Measurements from ENCODE around the gene SOX10. TPM values are rescaled to one million over a fixed set of nuclear protein-coding genes. Genes with fewer than 3 reads are reported as not detected.

The SOX10 gene
- total and polyA plus RNA-seq, 7 experiments from 2014 or later, result not detected

GRCh38 chr22:37943136-37943824, 41.1 kb downstream of the SOX10 start:
- Mint-ChIP-seq H3K27ac (peak overlapping the region in 1 of 9 donors; percentile 32), H3K27me3 (no peaks in the 10 kb centered on the region), H3K36me3 (peaks cover 0 to 20% (median 4%) of the 10 kb centered on the region in 5 donors), H3K4me3 (no peak overlapping the region), H3K4me1 (peaks cover 0 to 2% (median 0%) of the 10 kb centered on the region in 7 donors), H3K9me3 (no peaks in the 10 kb centered on the region)
- H3K27ac ChIP-seq (ENCODE audit: low read depth, low read length), result no peak overlapping the region
- no peaks in the 10 kb centered on the region for H3K27me3 ChIP-seq (ENCODE audit: control insufficient read depth in 2 of 2, insufficient read depth in 2 of 2, low read length in 2 of 2)
- CTCF ChIA-PET, result interaction anchor here (1.4 kb wide), 1 partner anchor 9 kb away, joined by 3 read pairs; no protein-coding TSS in a partner anchor
- peaks cover 0 to 26% (median 0%) of the 10 kb centered on the region in 3 experiments for H3K36me3 ChIP-seq (ENCODE audit: control insufficient read depth in 2 of 3, insufficient read depth in 3 of 3, low read length in 3 of 3)
- POLR2A ChIA-PET, result no interaction called here
- H3K4me1 ChIP-seq (ENCODE audit: control insufficient read depth in 2 of 2, insufficient read depth in 2 of 2, low read length in 2 of 2), result no peaks in the 10 kb centered on the region
- no peak overlapping the region for H3K4me3 ChIP-seq (ENCODE audit: low read length)
- intact Hi-C loops (cut with micrococcal nuclease), result no loop called here
- DNase-seq, result no peak
- ATAC-seq, result no peak
- no peaks in the 10 kb centered on the region for H3K9me3 ChIP-seq (ENCODE audit: control insufficient read depth in 2 of 3, low read length in 3 of 3)

DNA sequence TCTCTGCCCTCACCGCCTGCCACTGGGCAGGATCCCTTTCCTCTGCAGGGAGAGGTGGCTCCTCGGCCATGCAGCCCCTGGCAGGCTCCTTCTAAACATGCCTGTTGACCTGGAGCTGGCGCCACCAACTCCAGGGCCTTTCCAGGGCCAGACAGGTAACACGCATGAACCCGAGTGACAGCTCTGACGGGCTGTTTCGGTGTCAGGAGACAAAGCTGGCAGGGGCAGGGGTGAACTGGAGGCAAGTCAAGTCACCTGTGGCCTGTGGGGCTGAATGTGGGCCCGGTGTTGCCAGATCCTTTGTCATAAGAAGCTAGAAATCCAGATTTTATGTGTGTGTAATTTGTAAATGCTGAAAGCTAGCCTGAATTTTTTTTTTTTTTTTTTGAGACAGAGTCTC, 42.2 kb downstream of the SOX10 start:
- ChIA-PET CTCF (no interaction called here), POLR2A (no interaction called here)
- Mint-ChIP-seq H3K4me3 (no peak overlapping the region), H3K27ac (peak overlapping the region in 1 of 9 donors; percentile 74), H3K36me3 (peaks cover 0 to 26% (median 4%) of the 10 kb centered on the region in 5 donors), H3K27me3 (no peaks in the 10 kb centered on the region), H3K4me1 (peaks cover 0 to 2% (median 0%) of the 10 kb centered on the region in 7 donors), H3K9me3 (no peaks in the 10 kb centered on the region)
- peaks cover 0 to 32% (median 0%) of the 10 kb centered on the region in 3 experiments for H3K36me3 ChIP-seq (ENCODE audit: control insufficient read depth in 2 of 3, insufficient read depth in 3 of 3, low read length in 3 of 3)
- ATAC-seq (no peak), DNase-seq (no peak)
- no peaks in the 10 kb centered on the region for H3K9me3 ChIP-seq (ENCODE audit: control insufficient read depth in 2 of 3, low read length in 3 of 3)
- H3K4me3 ChIP-seq (ENCODE audit: low read length), result no peak overlapping the region
- intact Hi-C loops (cut with micrococcal nuclease), result no loop called here
- no peaks in the 10 kb centered on the region for H3K4me1 ChIP-seq (ENCODE audit: control insufficient read depth in 2 of 2, insufficient read depth in 2 of 2, low read length in 2 of 2)
- H3K27me3 ChIP-seq (ENCODE audit: control insufficient read depth in 2 of 2, insufficient read depth in 2 of 2, low read length in 2 of 2), result no peaks in the 10 kb centered on the region
- H3K27ac ChIP-seq (ENCODE audit: low read depth, low read length), result no peak overlapping the region

- ATAC-seq (no peak), DNase-seq (no peak)
- Mint-ChIP-seq H3K27ac (no peak overlapping the region), H3K4me3 (no peak overlapping the region), H3K27me3 (no peaks in the 10 kb centered on the region), H3K9me3 (no peaks in the 10 kb centered on the region), H3K4me1 (peaks cover 0 to 2% (median 0%) of the 10 kb centered on the region in 7 donors), H3K36me3 (peaks cover 0 to 26% (median 4%) of the 10 kb centered on the region in 5 donors)
- no peaks in the 10 kb centered on the region for H3K4me1 ChIP-seq (ENCODE audit: control insufficient read depth in 2 of 2, insufficient read depth in 2 of 2, low read length in 2 of 2)
- H3K9me3 ChIP-seq (ENCODE audit: control insufficient read depth in 2 of 3, low read length in 3 of 3), result no peaks in the 10 kb centered on the region
- POLR2A ChIA-PET, result no interaction called here
- peaks cover 0 to 35% (median 0%) of the 10 kb centered on the region in 3 experiments for H3K36me3 ChIP-seq (ENCODE audit: control insufficient read depth in 2 of 3, insufficient read depth in 3 of 3, low read length in 3 of 3)
- intact Hi-C loops (cut with micrococcal nuclease), result no loop called here
- no peak overlapping the region for H3K27ac ChIP-seq (ENCODE audit: low read depth, low read length)
- CTCF ChIA-PET, result no interaction called here
- H3K4me3 ChIP-seq (ENCODE audit: low read length), result no peak overlapping the region
- no peaks in the 10 kb centered on the region for H3K27me3 ChIP-seq (ENCODE audit: control insufficient read depth in 2 of 2, insufficient read depth in 2 of 2, low read length in 2 of 2)
These were observed 43.5 kb downstream of the SOX10 start for GRCh38 chr22:37940698-37941376.

GRCh38 chr22:37933711-37934376, 50.5 kb downstream of the SOX10 start:
- Mint-ChIP-seq H3K27me3 (no peaks in the 10 kb centered on the region), H3K9me3 (no peaks in the 10 kb centered on the region), H3K36me3 (peaks cover 0 to 9% (median 4%) of the 10 kb centered on the region in 5 donors), H3K4me3 (no peak overlapping the region), H3K4me1 (peaks cover 0 to 15% (median 8%) of the 10 kb centered on the region in 7 donors), H3K27ac (peak overlapping the region in 1 of 9 donors; percentile 7)
- ATAC-seq (peak; percentile 100), DNase-seq (peak; percentile 50 to 89 (median 71))
- peaks cover 0 to 4% of the 10 kb centered on the region in 2 donors for H3K4me1 ChIP-seq (ENCODE audit: control insufficient read depth in 2 of 2, insufficient read depth in 2 of 2, low read length in 2 of 2)
- H3K36me3 ChIP-seq (ENCODE audit: control insufficient read depth in 2 of 3, insufficient read depth in 3 of 3, low read length in 3 of 3), result peaks cover 0 to 39% (median 0%) of the 10 kb centered on the region in 3 experiments
- intact Hi-C loops (cut with micrococcal nuclease), result loop anchor here (1.0 to 10.0 kb wide), 10 partner anchors 14 to 329 kb away; partner anchors contain the start of genes C22orf23 (in 1 of the 2), GGA1 (in 1 of the 2), MICALL1 (in 1 of the 2) and POLR2F (in 1 of the 2)
- POLR2A ChIA-PET, result interaction anchor here (1.8 kb wide), 1 partner anchor 28 kb away, joined by 10 read pairs; the partner anchor contains the start of gene MICALL1
- H3K4me3 ChIP-seq (ENCODE audit: low read length), result no peak overlapping the region
- H3K27me3 ChIP-seq (ENCODE audit: control insufficient read depth in 2 of 2, insufficient read depth in 2 of 2, low read length in 2 of 2), result no peaks in the 10 kb centered on the region
- H3K9me3 ChIP-seq (ENCODE audit: control insufficient read depth in 2 of 3, low read length in 3 of 3), result no peaks in the 10 kb centered on the region
- CTCF ChIA-PET, result interaction anchor here (0.7 to 2.4 kb wide), 6 partner anchors 10 to 116 kb away, joined by 3 to 17 read pairs (median 4); no protein-coding TSS in a partner anchor
- H3K27ac ChIP-seq (ENCODE audit: low read depth, low read length), result no peak overlapping the region

- intact Hi-C loops (cut with micrococcal nuclease), result loop anchor here (2.0 to 10.0 kb wide), 4 partner anchors 36 to 328 kb away; partner anchors contain the start of gene GGA1 (in 1 of the 2)
- Histone ChIP-seq H3K27me3 (ENCODE audit: control insufficient read depth in 2 of 2, insufficient read depth in 2 of 2, low read length in 2 of 2) (no peaks in the 10 kb centered on the region), H3K9me3 (ENCODE audit: control insufficient read depth in 2 of 3, low read length in 3 of 3) (no peaks in the 10 kb centered on the region), H3K36me3 (ENCODE audit: control insufficient read depth in 2 of 3, insufficient read depth in 3 of 3, low read length in 3 of 3) (peaks cover 0 to 41% (median 0%) of the 10 kb centered on the region in 3 experiments), H3K4me3 (ENCODE audit: low read length) (no peak overlapping the region), H3K4me1 (ENCODE audit: control insufficient read depth in 2 of 2, insufficient read depth in 2 of 2, low read length in 2 of 2) (peaks cover 0 to 4% of the 10 kb centered on the region in 2 donors), H3K27ac (ENCODE audit: low read depth, low read length) (no peak overlapping the region)
- ChIA-PET POLR2A (interaction anchor here (1.8 kb wide), 1 partner anchor 27 kb away, joined by 10 read pairs; the partner anchor contains the start of gene MICALL1), CTCF (interaction anchor here (0.6 to 2.4 kb wide), 4 partner anchors 52 to 115 kb away, joined by 3 to 17 read pairs (median 4); no protein-coding TSS in a partner anchor)
- DNase-seq (no peak), ATAC-seq (no peak)
- Mint-ChIP-seq H3K4me1 (peaks cover 0 to 15% (median 8%) of the 10 kb centered on the region in 7 donors), H3K36me3 (peaks cover 0 to 9% (median 7%) of the 10 kb centered on the region in 5 donors), H3K9me3 (no peaks in the 10 kb centered on the region), H3K27ac (peak overlapping the region in 1 of 9 donors; percentile 56), H3K4me3 (no peak overlapping the region), H3K27me3 (no peaks in the 10 kb centered on the region)
These were observed 51.4 kb downstream of the SOX10 start for GRCh38 chr22:37932821-37933578.
